ENCODE measurements around the gene GRAMD1B. TPM values are rescaled to one million over a fixed set of nuclear protein-coding genes. Genes with fewer than 3 reads are reported as not detected.

The GRAMD1B gene
- total RNA-seq, 2 experiments from 2014 or later, result 16.1 to 21.8 TPM

GRCh38 chr11:123408619-123409455 lies 21.2 kb upstream of the GRAMD1B start:
- DNase-seq (no peak), ATAC-seq (ENCODE audit: poor library complexity) (no peak)
- no peaks in the 10 kb centered on the region for H3K36me3 Mint-ChIP-seq (ENCODE audit: low read depth)
- peaks cover 5% of the 10 kb centered on the region for H3K4me1 Mint-ChIP-seq (ENCODE audit: low read depth)
- CTCF ChIA-PET, result interaction anchor here (1.7 to 3.7 kb wide), 3 partner anchors 26 to 70 kb away, joined by 3 to 59 read pairs (median 20); no protein-coding TSS in a partner anchor
- no peaks in the 10 kb centered on the region for H3K27me3 Mint-ChIP-seq
- Histone ChIP-seq H3K9me3 (ENCODE audit: control insufficient read depth in 1 of 2, insufficient read depth in 1 of 2, low read length in 2 of 2) (no peaks in the 10 kb centered on the region), H3K4me3 (ENCODE audit: low read length) (no peak overlapping the region), H3K27ac (ENCODE audit: low read depth in 1 of 2, low read length in 2 of 2) (no peak overlapping the region), H3K36me3 (ENCODE audit: insufficient read depth, low read length) (no peaks in the 10 kb centered on the region), H3K4me1 (ENCODE audit: insufficient read depth, low read length) (peaks cover 5% of the 10 kb centered on the region), H3K27me3 (ENCODE audit: control insufficient read depth in 1 of 2, insufficient read depth in 2 of 2, low read length in 2 of 2) (peaks cover 0 to 6% of the 10 kb centered on the region in 2 experiments)
- intact Hi-C loops (cut with DNase I, micrococcal nuclease), result loop anchor here in 1 of 2 experiments (5.0 kb wide), 2 partner anchors 107 to 168 kb away; no protein-coding TSS in a partner anchor
- TF ChIP-seq CTCF (IDR thresholded peaks at IDR 0.05), result no peak
- POLR2A ChIA-PET, result interaction anchor here (1.4 to 2.7 kb wide), 3 partner anchors 18 to 70 kb away, joined by 3 to 34 read pairs (median 5); partner anchors contain the start of gene GRAMD1B
- no peak overlapping the region for H3K27ac Mint-ChIP-seq
- no peaks in the 10 kb centered on the region for H3K9me3 Mint-ChIP-seq
- H3K4me3 Mint-ChIP-seq, result no peak overlapping the region

GRCh38 chr11:123409456-123410217 lies 20.4 kb upstream of the GRAMD1B start:
- ATAC-seq (ENCODE audit: poor library complexity), result no peak
- ChIA-PET CTCF (interaction anchor here (1.3 to 3.7 kb wide), 2 partner anchors 69 kb away, joined by 3 to 59 read pairs; no protein-coding TSS in a partner anchor), POLR2A (interaction anchor here (1.4 kb wide), 1 partner anchor 20 kb away, joined by 3 read pairs; the partner anchor contains the start of gene GRAMD1B)
- Histone ChIP-seq H3K27me3 (ENCODE audit: control insufficient read depth in 1 of 2, insufficient read depth in 2 of 2, low read length in 2 of 2) (peaks cover 0 to 6% of the 10 kb centered on the region in 2 experiments), H3K9me3 (ENCODE audit: control insufficient read depth in 1 of 2, insufficient read depth in 1 of 2, low read length in 2 of 2) (no peaks in the 10 kb centered on the region), H3K4me1 (ENCODE audit: insufficient read depth, low read length) (peaks cover 5% of the 10 kb centered on the region), H3K4me3 (ENCODE audit: low read length) (no peak overlapping the region), H3K27ac (ENCODE audit: low read depth in 1 of 2, low read length in 2 of 2) (no peak overlapping the region), H3K36me3 (ENCODE audit: insufficient read depth, low read length) (no peaks in the 10 kb centered on the region)
- peaks cover 5% of the 10 kb centered on the region for H3K4me1 Mint-ChIP-seq (ENCODE audit: low read depth)
- intact Hi-C loops (cut with DNase I, micrococcal nuclease), result loop anchor here in 1 of 2 experiments (5.0 kb wide), 2 partner anchors 107 to 168 kb away; no protein-coding TSS in a partner anchor
- no peak overlapping the region for H3K27ac Mint-ChIP-seq
- H3K9me3 Mint-ChIP-seq, result no peaks in the 10 kb centered on the region
- TF ChIP-seq CTCF (IDR thresholded peaks at IDR 0.05), result no peak
- no peaks in the 10 kb centered on the region for H3K36me3 Mint-ChIP-seq (ENCODE audit: low read depth)
- H3K4me3 Mint-ChIP-seq, result no peak overlapping the region
- H3K27me3 Mint-ChIP-seq, result no peaks in the 10 kb centered on the region
- no peak for DNase-seq

GRCh38 chr11:123410218-123410549 lies 19.9 kb upstream of the GRAMD1B start:
- H3K4me3 Mint-ChIP-seq, result no peak overlapping the region
- H3K27me3 Mint-ChIP-seq, result no peaks in the 10 kb centered on the region
- no peak for TF ChIP-seq CTCF (IDR thresholded peaks at IDR 0.05)
- Histone ChIP-seq H3K27ac (ENCODE audit: low read depth in 1 of 2, low read length in 2 of 2) (no peak overlapping the region), H3K36me3 (ENCODE audit: insufficient read depth, low read length) (no peaks in the 10 kb centered on the region), H3K4me3 (ENCODE audit: low read length) (no peak overlapping the region), H3K9me3 (ENCODE audit: control insufficient read depth in 1 of 2, insufficient read depth in 1 of 2, low read length in 2 of 2) (no peaks in the 10 kb centered on the region), H3K27me3 (ENCODE audit: control insufficient read depth in 1 of 2, insufficient read depth in 2 of 2, low read length in 2 of 2) (peaks cover 0 to 6% of the 10 kb centered on the region in 2 experiments), H3K4me1 (ENCODE audit: insufficient read depth, low read length) (peaks cover 5% of the 10 kb centered on the region)
- ATAC-seq (ENCODE audit: poor library complexity), result no peak
- H3K27ac Mint-ChIP-seq, result no peak overlapping the region
- no peaks in the 10 kb centered on the region for H3K9me3 Mint-ChIP-seq
- ChIA-PET POLR2A (no interaction called here), CTCF (interaction anchor here (1.3 kb wide), 1 partner anchor 68 kb away, joined by 3 read pairs; no protein-coding TSS in a partner anchor)
- H3K36me3 Mint-ChIP-seq (ENCODE audit: low read depth), result no peaks in the 10 kb centered on the region
- no peak for DNase-seq
- peaks cover 5% of the 10 kb centered on the region for H3K4me1 Mint-ChIP-seq (ENCODE audit: low read depth)
- intact Hi-C loops (cut with DNase I, micrococcal nuclease), result no loop called here

Data from CD4-positive, alpha-beta T cell (primary cell).